Activated T-helper 9 cell treated with anti-CD3 and anti-CD28 coated beads, Interleukin-2, amount 50 U/mL, for 16 hours (primary cell): Measurements from ENCODE around the gene IL10.
A peak's percentile ranks its signal among the peaks of the same experiment; 100 is the strongest.
"Not testable (repeated sequence)": the region's sequence is repeated elsewhere in the genome, so short reads cannot be mapped to it uniquely, and the experiment has no call there.

ENCODE experiments used
- DNase-seq: peaks from one replicate; pipeline ENCODE4 v3.0.0-alpha.2; 2020; ENCODE audit warnings: low read depth

The IL10 gene

GRCh38 chr1:206793620-206794019 is 21.3 kb upstream of the IL10 start:
- no peak for DNase-seq

DNA sequence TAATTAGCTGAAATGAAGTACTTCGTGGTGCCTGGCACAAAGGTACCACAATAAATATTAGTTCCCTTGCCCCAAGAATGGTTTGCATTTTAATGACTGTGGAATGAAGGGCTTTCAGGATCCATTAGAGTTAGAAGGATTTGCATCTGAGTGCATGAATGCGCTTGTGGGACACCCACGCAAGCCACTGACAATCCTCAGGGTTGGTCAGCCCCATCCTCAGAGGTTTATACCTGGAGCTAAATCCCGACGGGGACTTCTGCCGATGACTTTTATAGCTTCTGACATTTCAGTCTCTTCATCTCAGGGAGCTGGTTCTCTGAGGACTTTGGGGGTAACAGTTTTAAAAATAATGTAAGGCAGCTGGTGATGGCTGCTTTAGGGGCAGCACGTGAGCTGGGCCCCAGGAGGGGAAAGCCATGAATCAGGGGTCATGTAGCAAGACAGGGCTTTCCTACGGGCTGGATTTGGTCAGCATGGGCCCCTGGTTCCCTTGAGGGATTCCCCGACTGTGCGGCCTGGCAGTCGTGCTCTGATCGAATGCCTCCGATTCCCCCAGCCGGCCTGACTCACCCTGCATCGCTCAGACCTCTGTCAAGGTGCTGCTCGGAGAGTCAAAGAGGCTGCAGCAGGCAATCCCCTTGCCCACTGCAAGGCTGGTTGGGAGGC is 20.8 kb upstream of the IL10 start:
- no peak for DNase-seq

GRCh38 chr1:206790502-206791250 is 18.4 kb upstream of the IL10 start:
- DNase-seq, result no peak

GRCh38 chr1:206788487-206789050 is 16.3 kb upstream of the IL10 start:
- DNase-seq, result no peak

DNA sequence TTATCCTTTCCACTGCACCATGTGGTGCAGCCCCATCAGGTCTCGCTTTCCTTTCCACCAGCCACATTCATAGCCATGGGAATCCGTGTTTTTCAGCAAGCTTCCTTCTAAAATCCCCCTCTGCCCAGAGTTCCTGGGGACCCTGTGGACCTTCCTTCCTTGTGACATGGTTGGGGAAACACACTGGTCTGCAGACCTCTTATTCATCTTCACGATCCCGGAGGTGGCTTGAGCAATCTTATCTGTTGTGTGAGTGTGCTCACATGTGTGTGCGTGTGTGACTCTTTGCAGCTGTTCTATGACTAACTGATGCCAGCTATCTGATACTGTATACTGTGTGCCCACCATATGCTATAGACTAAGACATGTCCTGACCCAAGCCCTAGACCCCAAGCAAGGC is 15.6 kb upstream of the IL10 start:
- DNase-seq, result no peak

GRCh38 chr1:206786212-206786886 is 14.1 kb upstream of the IL10 start:
- DNase-seq, result no peak

DNA sequence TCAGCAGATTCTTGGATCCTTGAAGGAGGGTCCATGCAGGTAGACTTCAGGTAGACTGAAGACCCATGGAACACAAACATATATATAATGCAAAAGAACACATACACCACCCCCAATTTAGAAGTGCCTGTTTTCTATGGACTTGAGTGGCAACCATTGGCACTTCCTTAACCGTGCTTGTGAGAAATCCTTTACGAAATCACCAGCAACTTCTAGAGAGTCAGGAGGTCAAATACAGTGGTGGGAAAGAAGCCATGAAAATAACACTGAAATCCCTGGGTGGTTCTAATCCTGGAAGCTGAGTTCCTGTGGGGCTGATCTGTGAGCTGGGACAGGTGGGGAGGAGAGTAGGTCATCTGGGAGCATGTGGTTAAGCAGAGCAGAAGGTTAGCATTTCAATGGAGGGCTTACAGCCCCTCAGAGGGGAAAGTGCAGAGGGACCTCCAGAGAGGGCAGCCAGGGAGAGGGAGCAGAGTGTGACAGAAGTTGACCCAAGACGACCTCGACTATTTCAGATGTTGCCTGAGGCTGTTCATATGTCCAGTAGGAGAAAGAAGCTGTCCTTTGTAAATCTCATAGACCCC is 13.0 kb upstream of the IL10 start:
- DNase-seq, result no peak

DNA sequence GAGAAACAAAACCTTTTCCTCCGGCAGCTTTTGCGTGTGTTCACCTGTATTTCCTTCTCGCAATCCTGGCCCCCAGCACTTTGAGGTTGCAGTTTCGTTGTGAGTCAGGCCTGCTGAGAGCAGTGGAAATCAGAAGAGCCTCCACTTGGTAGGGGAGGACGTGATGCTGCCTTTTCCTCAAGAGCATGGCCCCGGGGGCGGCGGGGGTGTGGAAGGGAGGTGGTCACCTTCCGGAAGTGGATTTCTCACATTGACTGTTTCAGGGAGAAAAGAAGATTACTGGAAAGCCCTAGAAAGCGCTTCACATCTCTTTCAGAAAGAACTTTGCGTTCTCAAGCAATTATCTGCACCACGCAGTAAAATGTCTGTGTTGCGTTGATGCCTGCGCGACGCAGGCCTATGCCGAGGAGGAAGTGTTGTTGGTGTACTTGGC is 12.2 kb upstream of the IL10 start:
- peak; percentile 86 for DNase-seq

DNA sequence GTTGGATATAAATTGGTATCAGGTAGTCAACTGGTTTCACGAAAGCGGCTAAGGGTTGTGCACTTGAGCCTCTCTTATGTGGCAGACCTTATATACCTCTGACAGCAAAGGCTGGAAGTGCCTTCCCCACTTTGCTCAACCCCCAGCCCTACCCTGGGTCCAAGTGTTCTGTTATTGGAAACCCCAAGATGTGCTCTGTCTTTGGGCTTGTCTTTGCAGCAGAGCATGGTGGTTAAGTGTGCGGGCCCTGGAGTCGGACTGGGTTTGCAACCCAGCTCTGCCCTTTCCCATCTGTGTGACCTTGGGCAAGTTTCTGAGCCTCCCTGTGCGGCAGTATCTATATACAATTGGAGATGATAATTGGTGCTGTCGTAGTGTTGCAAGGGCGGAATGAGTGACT is 11.2 kb upstream of the IL10 start:
- DNase-seq, result no peak

GRCh38 chr1:206782448-206782847 is 10.2 kb upstream of the IL10 start:
- DNase-seq, result no peak

- DNase-seq, result no peak
These were observed 7.3 kb upstream of the IL10 start for GRCh38 chr1:206779638-206780037.

GRCh38 chr1:206778911-206779310 is 6.6 kb upstream of the IL10 start:
- not testable (repeated sequence) for DNase-seq

DNA sequence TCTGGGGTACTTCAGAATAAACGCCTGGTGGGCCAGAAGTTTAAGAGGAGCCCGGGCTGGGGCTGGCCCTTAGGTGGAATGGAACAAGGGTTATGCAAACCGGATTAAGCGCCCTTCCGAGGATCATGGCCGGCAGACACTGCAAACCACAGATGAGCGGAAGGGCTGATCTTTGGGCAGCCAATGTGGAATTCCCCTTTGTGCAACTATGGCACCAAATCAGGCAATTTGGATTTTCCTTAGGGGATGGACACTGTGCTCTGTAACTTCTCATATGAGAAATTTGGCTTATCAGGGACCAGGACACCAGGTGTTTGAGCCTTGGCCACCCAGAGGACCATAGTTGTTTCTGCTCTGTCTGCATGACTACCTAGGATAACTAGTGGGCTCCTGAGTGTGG is 5.7 kb upstream of the IL10 start:
- DNase-seq, result no peak

DNA sequence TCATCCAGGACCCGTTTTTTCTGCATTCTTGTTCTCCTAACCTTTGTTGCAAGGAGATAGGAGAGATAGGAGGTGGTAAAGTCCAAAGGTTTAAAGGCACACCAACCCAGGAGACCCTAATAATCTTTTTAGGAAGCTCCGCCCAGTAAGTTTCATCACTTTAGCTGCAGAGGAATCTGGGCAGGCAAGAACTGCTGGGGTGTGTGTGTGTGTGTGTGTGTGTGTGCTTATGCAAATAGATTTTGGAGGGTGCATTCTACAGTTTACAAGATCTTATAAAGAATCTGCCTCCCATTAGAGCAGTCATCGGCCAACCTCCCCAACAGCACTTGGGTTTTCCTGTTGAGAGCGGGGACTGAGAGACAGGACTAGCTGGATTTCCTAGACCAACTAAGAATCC is 3.9 kb upstream of the IL10 start:
- no peak for DNase-seq

DNA sequence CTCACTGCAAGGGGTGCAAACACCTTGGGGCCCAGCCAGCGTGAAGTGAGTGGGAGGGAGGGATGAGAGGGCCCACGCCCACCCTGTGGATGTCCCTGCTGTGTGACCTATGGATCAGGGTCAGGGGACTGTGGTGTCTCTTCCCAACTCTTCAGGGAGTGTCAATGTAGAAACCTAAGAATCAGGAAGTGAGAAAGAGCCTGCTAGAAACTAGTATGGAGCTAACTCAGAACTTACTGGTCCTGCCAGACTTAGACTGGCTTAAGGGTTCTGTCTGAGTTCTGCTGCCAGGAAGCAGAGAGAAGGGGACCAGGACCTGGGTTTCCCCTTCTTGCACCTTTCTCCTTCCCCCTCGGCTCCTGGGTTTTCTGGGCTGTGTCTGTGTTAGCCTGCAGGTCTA is 1.8 kb upstream of the IL10 start:
- DNase-seq, result no peak

DNA sequence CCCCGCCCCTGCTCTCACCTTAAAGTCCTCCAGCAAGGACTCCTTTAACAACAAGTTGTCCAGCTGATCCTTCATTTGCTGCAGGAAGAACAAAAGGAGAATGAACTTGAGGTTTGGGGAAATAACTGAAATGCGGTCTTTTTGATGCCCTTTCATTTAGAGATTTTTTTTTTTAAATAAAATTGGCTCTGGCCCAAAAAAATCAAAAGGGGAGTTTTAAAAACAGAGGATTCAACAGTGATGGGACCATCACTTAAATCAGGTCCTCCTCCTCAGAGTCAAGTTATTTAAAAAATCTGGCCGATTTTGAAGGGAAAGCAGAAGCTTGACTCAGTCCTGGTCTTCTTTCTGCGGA is 979 bp downstream of the IL10 start:
- no peak for DNase-seq

GRCh38 chr1:206770531-206771337 is 1.6 kb downstream of the IL10 start, which contains the start of gene IL19:
IL19 (plus strand) TSS chr1:206770773; CDS start chr1:206836663, 65,890 bp downstream.
- DNase-seq, result no peak

DNA sequence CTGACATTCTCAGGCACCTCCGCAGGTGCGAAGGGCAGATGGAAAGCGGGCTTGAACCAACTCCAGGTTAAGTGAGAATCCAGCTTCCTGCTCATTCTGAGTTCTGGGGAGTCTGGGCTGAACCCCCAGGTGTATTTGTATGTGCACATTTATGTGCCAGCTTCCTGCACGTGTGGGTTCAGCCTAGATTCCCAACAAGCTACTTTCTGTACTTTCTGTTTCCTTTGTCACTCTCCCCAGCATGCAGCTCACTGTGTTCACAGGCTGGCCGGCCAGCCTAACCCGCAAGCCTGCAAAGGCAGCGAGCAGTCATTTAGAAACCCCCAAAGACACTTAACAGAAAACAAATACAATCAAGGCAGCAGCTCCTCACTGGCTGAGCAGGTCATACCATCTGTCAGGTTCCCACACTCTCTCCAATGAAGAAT is 3.0 kb downstream of the IL10 start:
- DNase-seq, result peak; percentile 31

- no peak for DNase-seq
These were observed 3.6 kb downstream of the IL10 start for GRCh38 chr1:206768472-206769303.

DNA sequence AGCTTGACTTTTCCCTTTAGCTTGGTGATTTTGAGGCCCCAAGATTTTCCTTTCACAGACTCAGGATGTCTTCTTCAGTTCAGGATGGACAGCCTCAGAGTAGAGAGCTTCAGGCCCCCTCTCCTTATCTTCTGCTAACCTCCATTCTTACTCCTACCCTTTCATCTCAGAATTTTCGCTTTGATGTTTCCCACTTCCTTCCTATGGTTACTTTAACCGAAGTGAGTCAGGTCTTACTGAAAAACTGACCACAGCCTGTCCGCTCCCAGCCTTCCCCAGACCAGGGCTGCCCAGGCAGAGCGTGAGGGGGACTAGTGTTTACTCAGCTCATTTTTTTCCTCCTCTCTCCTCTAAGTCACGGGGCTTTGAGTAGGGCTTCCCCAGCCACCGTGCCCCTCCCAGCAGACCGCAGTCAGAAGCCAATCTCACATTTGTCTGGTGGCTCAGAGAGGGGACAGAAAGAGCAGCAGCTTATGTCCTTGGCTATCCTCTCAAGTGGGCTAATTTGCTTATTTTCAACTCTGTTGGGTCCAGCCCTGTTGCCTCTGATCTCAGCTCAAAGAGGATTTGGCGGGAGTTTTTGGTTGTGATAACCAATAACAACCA is 5.9 kb downstream of the IL10 start:
- DNase-seq, result peak; percentile 53
